ENCODE data around the gene IP6K3. TPM values are rescaled to one million over a fixed set of nuclear protein-coding genes. Genes with fewer than 3 reads are reported as not detected.

Gene IP6K3
- total RNA-seq, 2 experiments from 2014 or later, result not detected

GRCh38 chr6:33707771-33708170 is 38.9 kb downstream of the IP6K3 start:
- H3K27me3 Mint-ChIP-seq, result no peaks in the 10 kb centered on the region
- H3K4me3 Mint-ChIP-seq, result no peak overlapping the region
- peaks cover 46% of the 10 kb centered on the region for H3K4me1 Mint-ChIP-seq
- DNase-seq, result no peak
- H3K27ac Mint-ChIP-seq, result no peak overlapping the region
- peaks cover 24% of the 10 kb centered on the region for H3K36me3 Mint-ChIP-seq (ENCODE audit: low read depth)
- H3K9me3 Mint-ChIP-seq, result no peaks in the 10 kb centered on the region
- POLR2A ChIA-PET, result no interaction called here
- CTCF ChIA-PET, result interaction anchor here (1.2 to 2.0 kb wide), 3 partner anchors 13 to 118 kb away, joined by 3 to 5 read pairs (median 3); no protein-coding TSS in a partner anchor

DNA sequence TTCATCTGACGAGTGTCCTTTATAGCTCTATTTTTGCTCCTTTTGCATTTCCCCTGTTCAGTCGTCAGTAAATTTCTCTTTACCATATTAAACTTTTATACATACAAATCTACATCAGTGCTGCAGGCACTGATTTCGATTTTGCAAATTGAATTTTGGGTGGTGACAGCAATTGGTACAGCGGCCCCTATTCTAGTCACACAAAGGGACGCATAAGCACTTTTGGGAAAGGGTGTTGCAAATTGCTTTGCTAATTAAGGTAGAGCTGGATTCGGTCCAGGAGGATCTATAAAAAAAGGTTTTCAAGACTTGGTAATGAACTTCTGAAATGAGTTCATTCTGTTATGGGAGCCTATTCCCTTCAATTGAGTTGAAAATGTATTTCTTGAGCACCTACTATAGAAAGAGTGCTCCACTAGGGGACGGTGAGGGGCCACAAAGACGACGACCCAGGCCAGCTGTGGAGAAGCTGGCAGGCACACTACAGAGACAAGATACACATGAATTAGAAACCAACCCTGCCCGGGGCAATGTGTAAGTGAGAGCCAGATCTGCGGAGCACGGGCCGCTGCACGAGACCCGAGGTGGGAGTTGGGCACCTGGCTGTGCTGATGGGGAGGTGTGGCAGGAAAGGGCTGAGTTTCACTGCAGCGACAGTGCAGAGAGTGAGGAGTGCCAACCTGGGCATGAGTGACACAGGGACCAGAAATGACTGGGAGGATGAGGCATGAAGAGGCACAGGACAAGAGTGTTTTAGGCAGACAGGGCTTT is 40.6 kb downstream of the IP6K3 start:
- H3K9me3 Mint-ChIP-seq, result no peaks in the 10 kb centered on the region
- POLR2A ChIA-PET, result no interaction called here
- no peak overlapping the region for H3K4me3 Mint-ChIP-seq

DNA sequence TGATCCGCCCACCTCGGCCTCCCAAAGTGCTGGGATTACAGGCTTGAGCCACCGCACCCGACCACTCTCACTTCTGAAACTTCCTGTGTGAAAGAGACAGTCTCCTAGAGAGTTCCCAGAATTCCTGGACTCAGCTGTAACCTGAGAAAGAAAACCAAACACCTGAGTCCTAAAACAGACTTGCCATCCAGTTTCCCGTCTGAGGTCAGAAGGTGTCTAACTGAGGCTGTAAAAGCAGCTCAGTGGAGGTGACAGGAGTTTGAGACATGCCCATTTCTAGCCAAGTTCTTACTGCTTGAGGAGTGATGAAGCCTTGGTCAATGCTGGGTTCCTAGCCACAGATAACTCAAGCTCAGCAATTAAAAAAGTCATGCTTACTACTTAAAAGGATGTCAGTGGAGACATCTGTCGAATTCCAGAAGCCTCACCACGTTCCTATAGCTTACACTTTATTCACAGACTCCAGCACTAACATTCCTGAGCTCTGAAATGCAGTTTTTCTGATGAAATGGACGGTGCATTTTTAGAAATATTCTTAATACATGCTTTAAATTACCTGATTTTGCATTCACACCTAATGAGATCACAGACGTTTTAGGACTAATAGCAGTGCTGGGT is 41.3 kb downstream of the IP6K3 start:
- Mint-ChIP-seq H3K4me1 (peaks cover 43% of the 10 kb centered on the region), H3K36me3 (ENCODE audit: low read depth) (peaks cover 21% of the 10 kb centered on the region), H3K4me3 (no peak overlapping the region), H3K9me3 (no peaks in the 10 kb centered on the region), H3K27me3 (no peaks in the 10 kb centered on the region), H3K27ac (no peak overlapping the region)
- DNase-seq, result no peak
- ChIA-PET CTCF (interaction anchor here (0.6 kb wide), 2 partner anchors 174 to 432 kb away, joined by 3 to 4 read pairs; no protein-coding TSS in a partner anchor), POLR2A (no interaction called here)

More for the DNA sequence above, 40.6 kb downstream of the IP6K3 start:
- Mint-ChIP-seq H3K27me3 (no peaks in the 10 kb centered on the region), H3K4me1 (peaks cover 46% of the 10 kb centered on the region), H3K36me3 (ENCODE audit: low read depth) (peaks cover 24% of the 10 kb centered on the region), H3K27ac (no peak overlapping the region)
- CTCF ChIA-PET, result interaction anchor here (0.5 to 0.6 kb wide), 3 partner anchors 175 to 431 kb away, joined by 3 to 4 read pairs (median 3); no protein-coding TSS in a partner anchor
- DNase-seq, result no peak

DNA sequence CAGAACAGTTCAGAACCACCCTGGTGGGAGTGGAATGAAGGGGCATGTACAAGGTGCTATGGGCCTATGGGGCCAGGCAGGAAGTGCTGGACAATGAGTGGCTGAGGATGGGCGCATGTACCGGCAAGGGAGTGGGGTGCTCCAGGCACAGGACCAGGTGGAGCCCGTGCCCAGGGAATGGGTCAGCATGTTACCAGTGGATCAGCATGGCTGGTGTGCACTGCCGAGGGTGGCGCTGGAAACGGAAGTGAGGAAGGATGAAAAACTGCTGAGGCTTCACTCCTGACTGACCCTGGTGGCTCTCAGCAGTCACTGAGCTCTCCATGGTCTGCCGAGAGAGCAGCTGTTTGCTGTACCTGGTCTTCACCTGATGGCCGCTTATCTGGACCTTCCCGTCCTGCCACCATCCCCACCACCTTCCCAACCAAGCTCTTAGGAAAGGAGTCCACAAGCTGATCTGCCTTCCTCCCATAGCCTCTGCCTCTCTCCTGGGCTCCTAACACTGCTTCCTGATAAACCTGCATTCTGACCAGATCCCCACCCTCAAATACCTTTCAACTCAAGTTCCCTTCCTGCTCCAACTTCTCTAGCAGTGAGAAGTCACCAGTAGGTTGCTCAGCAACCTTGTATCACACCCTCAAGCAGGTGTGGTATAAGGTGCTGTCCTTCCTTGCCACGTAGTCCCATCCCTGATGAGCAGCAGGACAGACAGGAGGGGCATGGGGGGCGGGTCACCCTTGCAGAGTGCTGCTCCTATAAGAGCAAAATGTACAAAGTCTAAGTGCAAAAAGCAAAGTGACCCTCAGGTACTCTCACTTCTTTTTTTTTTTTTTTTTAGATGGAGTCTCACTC is 42.3 kb downstream of the IP6K3 start:
- Mint-ChIP-seq H3K4me3 (no peak overlapping the region), H3K9me3 (no peaks in the 10 kb centered on the region), H3K27me3 (no peaks in the 10 kb centered on the region), H3K27ac (no peak overlapping the region), H3K36me3 (ENCODE audit: low read depth) (peaks cover 15% of the 10 kb centered on the region), H3K4me1 (peaks cover 43% of the 10 kb centered on the region)
- ChIA-PET POLR2A (no interaction called here), CTCF (no interaction called here)
- DNase-seq, result no peak

GRCh38 chr6:33702345-33702977 is 44.2 kb downstream of the IP6K3 start:
- Mint-ChIP-seq H3K4me1 (peaks cover 44% of the 10 kb centered on the region), H3K36me3 (ENCODE audit: low read depth) (peaks cover 16% of the 10 kb centered on the region), H3K27me3 (no peaks in the 10 kb centered on the region), H3K27ac (peak overlapping the region; percentile 33), H3K9me3 (no peaks in the 10 kb centered on the region), H3K4me3 (no peak overlapping the region)
- ChIA-PET POLR2A (no interaction called here), CTCF (interaction anchor here (0.6 to 1.6 kb wide), 5 partner anchors 9 to 120 kb away, joined by 3 to 5 read pairs (median 3); partner anchors contain the start of gene UQCC2)
- DNase-seq, result no peak

DNA sequence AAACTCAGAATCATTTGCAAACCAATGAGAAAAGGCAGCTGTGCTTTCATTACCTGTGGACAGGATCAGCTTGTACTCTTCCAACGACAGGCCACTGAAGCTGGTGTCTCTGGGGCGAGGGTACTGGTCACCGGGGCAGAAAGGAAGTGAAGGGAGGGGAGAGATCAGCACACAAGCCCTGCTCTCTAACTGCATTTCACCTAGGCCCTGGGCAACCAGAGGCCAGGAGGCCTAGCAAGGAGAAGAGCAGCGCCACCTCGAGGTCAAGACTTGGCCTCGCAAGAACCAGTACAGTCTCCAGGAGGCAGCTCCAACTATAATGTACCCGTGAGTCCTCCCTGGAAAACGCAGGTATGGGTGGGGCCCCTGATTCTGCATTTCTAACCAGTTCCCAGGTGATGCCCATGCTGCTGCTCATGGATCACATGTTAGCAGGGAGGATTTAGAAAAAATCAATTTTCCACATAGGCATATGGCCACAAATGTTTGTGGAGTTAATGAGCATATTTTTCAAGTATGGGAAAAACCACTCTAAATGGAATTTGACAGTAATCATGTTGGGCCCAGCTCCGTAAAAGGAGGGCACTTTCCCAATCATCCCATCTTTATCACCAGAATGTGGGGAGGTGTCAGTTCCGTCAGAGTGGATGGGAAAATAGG is 46.2 kb downstream of the IP6K3 start:
- H3K9me3 Mint-ChIP-seq, result no peaks in the 10 kb centered on the region
- DNase-seq, result peak; percentile 84
- H3K4me1 Mint-ChIP-seq, result peaks cover 60% of the 10 kb centered on the region
- H3K36me3 Mint-ChIP-seq (ENCODE audit: low read depth), result peaks cover 26% of the 10 kb centered on the region
- H3K27ac Mint-ChIP-seq, result peak overlapping the region; percentile 9
- H3K27me3 Mint-ChIP-seq, result no peaks in the 10 kb centered on the region
- POLR2A ChIA-PET, result interaction anchor here (1.0 kb wide), 1 partner anchor 205 kb away, joined by 3 read pairs; no protein-coding TSS in a partner anchor
- H3K4me3 Mint-ChIP-seq, result no peak overlapping the region
- CTCF ChIA-PET, result interaction anchor here (0.6 to 2.4 kb wide), 19 partner anchors 8 to 282 kb away, joined by 3 to 18 read pairs (median 5); partner anchors contain the start of genes BAK1, CUTA and UQCC2

DNA sequence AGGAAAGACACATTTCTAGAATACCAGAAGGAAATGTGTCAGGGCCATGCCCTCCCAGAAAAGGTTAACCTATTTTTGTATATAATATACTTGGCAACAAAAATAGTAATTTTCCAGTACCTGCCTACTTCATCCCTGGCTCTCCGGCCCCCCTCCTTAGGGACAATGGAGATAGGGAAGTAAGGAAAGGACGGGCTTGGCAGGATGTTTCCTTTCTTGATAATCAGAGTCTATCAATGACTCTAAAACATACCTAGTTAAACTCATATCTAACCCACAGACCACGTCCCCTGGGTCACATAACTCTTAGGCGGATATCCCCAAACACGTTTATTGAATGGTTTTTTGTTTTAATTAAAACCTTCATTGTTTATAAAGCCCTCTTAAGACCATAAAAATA is 47.0 kb downstream of the IP6K3 start:
- Mint-ChIP-seq H3K27me3 (no peaks in the 10 kb centered on the region), H3K9me3 (no peaks in the 10 kb centered on the region), H3K36me3 (ENCODE audit: low read depth) (peaks cover 30% of the 10 kb centered on the region), H3K27ac (peak overlapping the region; percentile 9), H3K4me1 (peaks cover 67% of the 10 kb centered on the region), H3K4me3 (no peak overlapping the region)
- CTCF ChIA-PET, result interaction anchor here (1.2 to 2.4 kb wide), 8 partner anchors 9 to 281 kb away, joined by 4 to 18 read pairs (median 6); partner anchors contain the start of genes BAK1, CUTA and UQCC2
- POLR2A ChIA-PET, result no interaction called here
- no peak for DNase-seq

GRCh38 chr6:33699131-33699530 is 47.6 kb downstream of the IP6K3 start:
- POLR2A ChIA-PET, result no interaction called here
- Mint-ChIP-seq H3K4me3 (no peak overlapping the region), H3K4me1 (peaks cover 71% of the 10 kb centered on the region), H3K9me3 (no peaks in the 10 kb centered on the region), H3K36me3 (ENCODE audit: low read depth) (peaks cover 36% of the 10 kb centered on the region), H3K27me3 (no peaks in the 10 kb centered on the region), H3K27ac (peak overlapping the region; percentile 73)
- CTCF ChIA-PET, result no interaction called here
- no peak for DNase-seq

- H3K27me3 Mint-ChIP-seq, result no peaks in the 10 kb centered on the region
- H3K4me3 Mint-ChIP-seq, result no peak overlapping the region
- H3K4me1 Mint-ChIP-seq, result peaks cover 76% of the 10 kb centered on the region
- no peak for DNase-seq
- ChIA-PET CTCF (no interaction called here), POLR2A (no interaction called here)
- peak overlapping the region; percentile 22 for H3K27ac Mint-ChIP-seq
- no peaks in the 10 kb centered on the region for H3K9me3 Mint-ChIP-seq
- H3K36me3 Mint-ChIP-seq (ENCODE audit: low read depth), result peaks cover 38% of the 10 kb centered on the region
Measured at GRCh38 chr6:33698494-33698893, 48.2 kb downstream of the IP6K3 start.

DNA sequence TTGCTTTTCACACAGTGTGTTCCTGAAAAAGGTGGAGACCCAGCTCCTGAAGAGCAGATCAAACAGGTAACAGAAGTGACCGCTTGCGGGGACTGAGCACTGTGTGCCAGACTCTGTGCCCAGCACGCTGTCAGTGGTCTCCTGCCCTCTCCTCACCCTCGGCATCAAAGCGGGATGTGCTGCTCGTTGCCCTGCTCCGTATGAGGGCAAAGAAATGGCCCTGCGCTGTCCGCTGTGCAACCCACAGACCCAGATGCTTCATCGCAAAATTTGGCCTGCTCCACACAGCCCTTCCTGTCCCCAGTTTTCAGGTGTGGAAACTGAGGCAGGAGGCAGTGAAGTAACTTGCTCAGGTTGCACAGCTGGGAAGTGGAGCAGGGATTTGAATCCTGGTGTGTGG is 48.9 kb downstream of the IP6K3 start:
- DNase-seq, result no peak
- CTCF ChIA-PET, result interaction anchor here (0.6 to 1.2 kb wide), 3 partner anchors 11 to 148 kb away, joined by 3 read pairs; no protein-coding TSS in a partner anchor
- Mint-ChIP-seq H3K4me3 (no peak overlapping the region), H3K9me3 (no peaks in the 10 kb centered on the region), H3K27me3 (no peaks in the 10 kb centered on the region), H3K27ac (peak overlapping the region; percentile 94), H3K4me1 (peaks cover 82% of the 10 kb centered on the region), H3K36me3 (ENCODE audit: low read depth) (peaks cover 41% of the 10 kb centered on the region)
- POLR2A ChIA-PET, result no interaction called here

DNA sequence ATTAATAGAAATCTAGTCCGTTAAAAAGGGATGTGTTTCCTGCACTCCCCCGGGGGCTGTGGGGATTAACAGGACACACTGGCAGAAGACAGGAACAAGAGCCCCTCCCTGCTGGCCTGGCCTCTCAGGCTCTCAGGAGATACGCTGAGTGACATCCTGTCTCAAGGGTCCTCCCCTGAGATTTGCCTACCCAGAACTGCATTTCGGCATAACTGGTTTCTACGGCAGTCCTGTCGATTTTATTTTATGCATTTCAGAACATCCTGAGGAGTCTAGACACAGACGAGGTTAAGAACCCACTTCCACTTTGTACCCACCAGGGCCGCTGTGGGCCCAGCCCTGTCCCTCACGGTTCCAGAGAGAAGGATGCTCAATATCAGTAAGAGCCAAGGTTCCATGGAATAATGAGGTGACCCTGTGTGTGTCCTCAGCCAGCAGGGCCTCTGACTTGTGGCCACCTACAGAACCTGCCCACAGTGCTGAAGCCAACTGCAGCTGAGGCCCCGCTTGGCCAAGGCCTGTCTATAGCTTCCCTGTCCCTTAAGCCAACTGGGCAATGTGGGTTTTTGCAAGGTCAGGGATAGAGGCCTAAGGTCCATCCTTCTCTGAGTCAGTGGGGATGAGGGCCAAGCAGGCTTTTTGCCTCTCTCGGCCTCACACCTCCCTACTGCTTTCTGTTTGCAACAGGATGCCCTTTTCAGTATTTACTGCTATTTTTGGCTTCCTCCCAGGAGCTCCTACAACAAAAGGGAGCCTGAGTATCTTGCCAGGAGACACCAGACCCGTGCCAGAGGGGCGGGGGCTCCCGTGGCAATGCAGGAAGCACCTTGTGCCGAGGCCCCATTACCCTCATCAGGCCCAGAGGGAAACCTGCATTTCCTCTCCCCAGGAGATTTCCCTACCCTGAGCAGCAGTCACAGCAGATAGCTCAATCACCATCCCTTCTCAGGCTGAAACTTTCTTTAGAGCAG is 49.9 kb downstream of the IP6K3 start:
- ChIA-PET POLR2A (no interaction called here), CTCF (interaction anchor here (0.8 to 1.2 kb wide), 2 partner anchors 12 to 14 kb away, joined by 3 read pairs; no protein-coding TSS in a partner anchor)
- peaks cover 51% of the 10 kb centered on the region for H3K36me3 Mint-ChIP-seq (ENCODE audit: low read depth)
- H3K4me3 Mint-ChIP-seq, result peak overlapping the region; percentile 37
- H3K4me1 Mint-ChIP-seq, result peaks cover 87% of the 10 kb centered on the region
- peak; percentile 55 for DNase-seq
- H3K27me3 Mint-ChIP-seq, result no peaks in the 10 kb centered on the region
- peak overlapping the region; percentile 94 for H3K27ac Mint-ChIP-seq
- no peaks in the 10 kb centered on the region for H3K9me3 Mint-ChIP-seq
